HepG2 (cell line): ENCODE measurements around the gene TANGO2. TPM values are rescaled to one million over a fixed set of nuclear protein-coding genes. Genes with fewer than 3 reads are reported as not detected.

ENCODE experiments used
- ATAC-seq: fragments of 200-7000 bp; cut with Tn5 transposase; 3 replicates; pipeline ENCODE4 v1.9.1; 2020; ENCODE audit warnings: mild to moderate bottlenecking, moderate library complexity
- BruUV-seq: library from RNA; stranded (reverse); fragments of 400-500 nt; replicated peaks from 2 replicates; lab custom pipeline; 2021; lab: Mats Ljungman, UMichigan
- CTCF ChIA-PET: fragments of 300-600 bp; formaldehyde crosslinking; extraction: SDS; loops from one replicate; lab custom pipeline; 2021; ENCODE audit warnings: low total read pairs, inconsistent platforms, low intra/inter-chr PET ratio; lab: Yijun Ruan, JAX
- POLR2A ChIA-PET: fragments of 350-600 bp; sonication (Branson Sonifier 250); formaldehyde crosslinking; loops from one replicate; lab custom pipeline; 2020; ENCODE audit warnings: antibody characterized with exemption, inconsistent platforms; lab: Yijun Ruan, JAX
- DNase-seq: peaks from one replicate; pipeline ENCODE4 v3.0.0-alpha.2; 2015; ENCODE audit warnings: low spot score
- FAIRE-seq: peaks from 3 replicates; lab custom pipeline; 2011; peaks lifted over from hg19 to GRCh38; lab: Jason Lieb, UNC
- H2AFZ ChIP-seq: one replicate; pipeline ENCODE4 v1.6.1; 2011; ENCODE audit warnings: low read length, inconsistent platforms
- H3K27ac ChIP-seq: fragments of 300-600 bp; 3 replicates; pipeline ENCODE4 v1.8.0; 2011; ENCODE audit warnings: mixed run types, mild to moderate bottlenecking, mixed read lengths, low read length, inconsistent platforms; ENCODE audit not compliant: insufficient read depth; ENCODE audit errors: extremely low read length
- H3K27me3 ChIP-seq, 2 experiments: fragments of 200-600 bp in 1 of 2; 2 replicates in 1 of 2; 3 replicates in 1 of 2; pipeline versions ENCODE4 v1.6.0 to v1.8.0; 2011; ENCODE audit warnings: low read length in 2 of 2, mild to moderate bottlenecking in 2 of 2, moderate library complexity in 2 of 2, inconsistent platforms in 1 of 2; ENCODE audit not compliant: insufficient read depth in 2 of 2, control insufficient read depth in 1 of 2
- H3K36me3 ChIP-seq, 2 experiments: fragments of 200-600 bp in 1 of 2; replicated peaks in 1 of 2; 2 replicates in 1 of 2; 3 replicates in 1 of 2; pipeline versions ENCODE4 v1.5.1 to v1.8.0; 2011; ENCODE audit warnings: low read length in 2 of 2, inconsistent platforms in 1 of 2; ENCODE audit not compliant: insufficient read depth in 2 of 2, control insufficient read depth in 1 of 2
- H3K4me1 ChIP-seq: 2 replicates; pipeline ENCODE4 v1.5.1; 2012; ENCODE audit warnings: low read length, inconsistent platforms; ENCODE audit not compliant: insufficient read depth
- H3K4me2 ChIP-seq: 2 replicates; pipeline ENCODE4 v1.6.0; 2011; ENCODE audit warnings: low read depth, low read length, inconsistent platforms
- H3K4me3 ChIP-seq, 3 experiments: fragments of 200-600 bp in 1 of 3; sonication (generic), shearing (Covaris generic) in 1 of 3; replicated peaks in 1 of 3; 2 replicates each; pipeline ENCODE4 v1.5.1; 2011 to 2016; ENCODE audit warnings: low read length in 3 of 3, inconsistent platforms in 2 of 3, low read depth in 2 of 3, mild to moderate bottlenecking in 2 of 3, control low read depth in 1 of 3, mixed read lengths in 1 of 3; ENCODE audit not compliant: insufficient read depth in 1 of 3
- H3K79me2 ChIP-seq: one replicate; pipeline ENCODE4 v1.6.1; 2011; ENCODE audit warnings: low read length, inconsistent platforms; ENCODE audit not compliant: insufficient read depth
- H3K9ac ChIP-seq: 2 replicates; pipeline ENCODE4 v1.6.0; 2011; ENCODE audit warnings: mild to moderate bottlenecking, low read depth, low read length, inconsistent platforms; ENCODE audit not compliant: insufficient read depth
- H3K9me3 ChIP-seq: 2 replicates; pipeline ENCODE4 v1.5.1; 2012; ENCODE audit warnings: mild to moderate bottlenecking, low read length
- H4K20me1 ChIP-seq: 2 replicates; pipeline ENCODE4 v1.6.0; 2011; ENCODE audit warnings: inconsistent platforms, mild to moderate bottlenecking, low read length, moderate library complexity; ENCODE audit not compliant: insufficient read depth
- YEATS4 ChIP-seq: sonication (generic); formaldehyde crosslinking; IDR thresholded peaks from 2 replicates; pipeline ENCODE4 v1.4.0; 2020; ENCODE audit warnings: missing genetic modification reagents, borderline replicate concordance
- ZFP62 ChIP-seq: sonication (generic); formaldehyde crosslinking; IDR thresholded peaks from 2 replicates; pipeline ENCODE4 v1.4.0; 2020; ENCODE audit warnings: missing genetic modification reagents
- whole genome bisulfite sequencing: methylation state at CpG from one replicate; pipeline ENCODE4 v1.1.6; 2017; ENCODE audit warnings: low lambda C conversion rate; 5-methylcytosine and 5-hydroxymethylcytosine counted together
- in situ Hi-C: cut with HindIII; loops from 2 replicates; pipeline ENCODE4 v1.10.0; 2017; ENCODE audit warnings: low pct_unique_long_range_greater_than_20kb; ENCODE audit not compliant: extremely low pct_ligation_motif_present
- intact Hi-C: fragments of 100-400 bp; cut with micrococcal nuclease; formaldehyde crosslinking; loops from one replicate; pipeline ENCODE4 v1.10.0; 2022; ENCODE audit not compliant: unreplicated experiment
- polyA plus RNA-seq, 8 experiments: library from polyadenylated mRNA; depleted of rRNA in 3 of 8; stranded (reverse) in 7 of 8; unstranded in 1 of 8; fragments of >200 nt; fragmentation: Illumina TruSeq in 4 of 8; extraction: Trizol in 4 of 8; gene quantifications; 2 replicates each; pipeline versions ENCODE4 v1.2.1 to v1.2.3, GENCODE V29; 2011 to 2016; ENCODE audit warnings: low read depth in 4 of 8, missing spikeins in 1 of 8, mixed read lengths in 1 of 8; ENCODE audit not compliant: insufficient read depth in 1 of 8
- total RNA-seq, 5 experiments: library from RNA; depleted of rRNA; stranded (reverse); fragments of >200 nt; fragmentation: Illumina TruSeq; extraction: Trizol; gene quantifications; 2 replicates each; pipeline ENCODE4 v1.2.3, GENCODE V29; 2016; ENCODE audit warnings: low read depth in 1 of 5
- TF ChIP-seq, protein P1 (sequence below): sonication (generic); formaldehyde crosslinking; IDR thresholded peaks from 2 replicates; pipeline ENCODE4 v1.4.0; 2020; ENCODE audit warnings: missing genetic modification reagents, borderline replicate concordance
- TF ChIP-seq, protein P2 (sequence below): sonication (generic); formaldehyde crosslinking; IDR thresholded peaks from 2 replicates; pipeline ENCODE4 v1.4.0; 2020; ENCODE audit warnings: low read depth, mild to moderate bottlenecking, missing genetic modification reagents

The TANGO2 gene
- total and polyA plus RNA-seq, 2 of the 13 experiments (the other 11 are each of a cell fraction or from before 2014, with no cell fraction given) = 12.9 to 14.8 TPM

DNA sequence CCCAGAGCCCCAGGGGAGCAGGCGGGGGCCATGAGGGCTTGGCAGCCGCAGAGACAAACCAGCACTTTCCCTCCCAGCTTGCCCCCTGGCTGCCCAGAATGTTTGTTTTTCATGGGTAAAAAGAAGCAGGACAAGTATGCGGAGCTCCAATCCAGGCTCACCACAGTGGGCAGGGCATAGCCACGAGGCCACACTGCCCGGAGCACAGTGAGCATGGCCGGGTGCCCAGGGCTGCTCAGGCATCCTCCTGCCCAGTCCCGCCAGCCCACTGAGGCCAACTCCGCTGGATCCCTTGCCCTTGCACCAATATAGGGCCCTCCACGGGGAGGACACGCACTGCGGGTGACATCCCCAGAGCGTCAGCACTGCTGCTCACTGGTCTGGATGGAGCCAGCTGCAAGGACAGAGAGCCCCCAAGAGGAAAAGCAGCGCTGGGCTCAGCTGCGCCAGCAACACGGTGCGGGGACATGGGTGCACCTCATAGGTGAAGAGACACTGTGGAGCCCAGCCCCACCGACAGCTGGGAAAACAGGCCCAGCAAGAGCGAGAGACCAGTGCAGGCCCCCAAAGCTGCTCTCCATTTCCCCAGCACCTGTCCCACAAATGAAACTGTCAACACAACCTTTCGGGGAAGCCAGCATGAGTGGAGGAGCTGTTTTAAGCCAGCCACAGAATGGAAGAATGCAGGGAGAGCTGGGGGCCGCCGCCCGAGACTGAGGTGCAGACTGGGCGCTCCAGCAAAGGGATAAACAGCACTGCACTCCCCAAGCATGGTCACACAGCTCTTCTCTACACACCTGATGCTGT is 29.1 kb upstream of the TANGO2 start:
- DNase-seq (no peak), ATAC-seq (no peak), FAIRE-seq (no peak)
- Histone ChIP-seq H4K20me1 (no peaks in the 10 kb centered on the region), H3K4me2 (no peak overlapping the region), H3K4me1 (peaks cover 4% of the 10 kb centered on the region; the same call in 1 of the 2 replicates), H3K27me3 (no peaks in the 10 kb centered on the region), H3K36me3 (no peaks in the 10 kb centered on the region; a peak in 1 of 5 replicates), H3K9ac (no peak overlapping the region), H2AFZ (no peak overlapping the region), H3K9me3 (no peaks in the 10 kb centered on the region), H3K79me2 (no peaks in the 10 kb centered on the region), H3K27ac (no peak overlapping the region), H3K4me3 (no peak overlapping the region)
- intact Hi-C loops = no loop called here
- no TSS peak for BruUV-seq
- CTCF ChIA-PET = no interaction called here
- in situ Hi-C loops = no loop called here
- TF ChIP-seq, protein P1, sequence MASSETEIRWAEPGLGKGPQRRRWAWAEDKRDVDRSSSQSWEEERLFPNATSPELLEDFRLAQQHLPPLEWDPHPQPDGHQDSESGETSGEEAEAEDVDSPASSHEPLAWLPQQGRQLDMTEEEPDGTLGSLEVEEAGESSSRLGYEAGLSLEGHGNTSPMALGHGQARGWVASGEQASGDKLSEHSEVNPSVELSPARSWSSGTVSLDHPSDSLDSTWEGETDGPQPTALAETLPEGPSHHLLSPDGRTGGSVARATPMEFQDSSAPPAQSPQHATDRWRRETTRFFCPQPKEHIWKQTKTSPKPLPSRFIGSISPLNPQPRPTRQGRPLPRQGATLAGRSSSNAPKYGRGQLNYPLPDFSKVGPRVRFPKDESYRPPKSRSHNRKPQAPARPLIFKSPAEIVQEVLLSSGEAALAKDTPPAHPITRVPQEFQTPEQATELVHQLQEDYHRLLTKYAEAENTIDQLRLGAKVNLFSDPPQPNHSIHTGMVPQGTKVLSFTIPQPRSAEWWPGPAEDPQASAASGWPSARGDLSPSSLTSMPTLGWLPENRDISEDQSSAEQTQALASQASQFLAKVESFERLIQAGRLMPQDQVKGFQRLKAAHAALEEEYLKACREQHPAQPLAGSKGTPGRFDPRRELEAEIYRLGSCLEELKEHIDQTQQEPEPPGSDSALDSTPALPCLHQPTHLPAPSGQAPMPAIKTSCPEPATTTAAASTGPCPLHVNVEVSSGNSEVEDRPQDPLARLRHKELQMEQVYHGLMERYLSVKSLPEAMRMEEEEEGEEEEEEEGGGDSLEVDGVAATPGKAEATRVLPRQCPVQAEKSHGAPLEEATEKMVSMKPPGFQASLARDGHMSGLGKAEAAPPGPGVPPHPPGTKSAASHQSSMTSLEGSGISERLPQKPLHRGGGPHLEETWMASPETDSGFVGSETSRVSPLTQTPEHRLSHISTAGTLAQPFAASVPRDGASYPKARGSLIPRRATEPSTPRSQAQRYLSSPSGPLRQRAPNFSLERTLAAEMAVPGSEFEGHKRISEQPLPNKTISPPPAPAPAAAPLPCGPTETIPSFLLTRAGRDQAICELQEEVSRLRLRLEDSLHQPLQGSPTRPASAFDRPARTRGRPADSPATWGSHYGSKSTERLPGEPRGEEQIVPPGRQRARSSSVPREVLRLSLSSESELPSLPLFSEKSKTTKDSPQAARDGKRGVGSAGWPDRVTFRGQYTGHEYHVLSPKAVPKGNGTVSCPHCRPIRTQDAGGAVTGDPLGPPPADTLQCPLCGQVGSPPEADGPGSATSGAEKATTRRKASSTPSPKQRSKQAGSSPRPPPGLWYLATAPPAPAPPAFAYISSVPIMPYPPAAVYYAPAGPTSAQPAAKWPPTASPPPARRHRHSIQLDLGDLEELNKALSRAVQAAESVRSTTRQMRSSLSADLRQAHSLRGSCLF = no peak
- TF ChIP-seq, protein P2, sequence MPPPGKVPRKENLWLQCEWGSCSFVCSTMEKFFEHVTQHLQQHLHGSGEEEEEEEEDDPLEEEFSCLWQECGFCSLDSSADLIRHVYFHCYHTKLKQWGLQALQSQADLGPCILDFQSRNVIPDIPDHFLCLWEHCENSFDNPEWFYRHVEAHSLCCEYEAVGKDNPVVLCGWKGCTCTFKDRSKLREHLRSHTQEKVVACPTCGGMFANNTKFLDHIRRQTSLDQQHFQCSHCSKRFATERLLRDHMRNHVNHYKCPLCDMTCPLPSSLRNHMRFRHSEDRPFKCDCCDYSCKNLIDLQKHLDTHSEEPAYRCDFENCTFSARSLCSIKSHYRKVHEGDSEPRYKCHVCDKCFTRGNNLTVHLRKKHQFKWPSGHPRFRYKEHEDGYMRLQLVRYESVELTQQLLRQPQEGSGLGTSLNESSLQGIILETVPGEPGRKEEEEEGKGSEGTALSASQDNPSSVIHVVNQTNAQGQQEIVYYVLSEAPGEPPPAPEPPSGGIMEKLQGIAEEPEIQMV (CRISPR knock-in tag) = no peak
- TF ChIP-seq YEATS4 = no peak
- no peak for TF ChIP-seq ZFP62 (CRISPR knock-in tag)
- POLR2A ChIA-PET = no interaction called here
- 97% methylated on average over 16 of the region's 23 CpGs for WGBS
